ENCODE data around the gene DUSP12.
A peak's percentile ranks its signal among the peaks of the same experiment; 100 is the strongest.
"Not testable (repeated sequence)": the region's sequence is repeated elsewhere in the genome, so short reads cannot be mapped to it uniquely, and the experiment has no call there.

DUSP12 gene

DNA sequence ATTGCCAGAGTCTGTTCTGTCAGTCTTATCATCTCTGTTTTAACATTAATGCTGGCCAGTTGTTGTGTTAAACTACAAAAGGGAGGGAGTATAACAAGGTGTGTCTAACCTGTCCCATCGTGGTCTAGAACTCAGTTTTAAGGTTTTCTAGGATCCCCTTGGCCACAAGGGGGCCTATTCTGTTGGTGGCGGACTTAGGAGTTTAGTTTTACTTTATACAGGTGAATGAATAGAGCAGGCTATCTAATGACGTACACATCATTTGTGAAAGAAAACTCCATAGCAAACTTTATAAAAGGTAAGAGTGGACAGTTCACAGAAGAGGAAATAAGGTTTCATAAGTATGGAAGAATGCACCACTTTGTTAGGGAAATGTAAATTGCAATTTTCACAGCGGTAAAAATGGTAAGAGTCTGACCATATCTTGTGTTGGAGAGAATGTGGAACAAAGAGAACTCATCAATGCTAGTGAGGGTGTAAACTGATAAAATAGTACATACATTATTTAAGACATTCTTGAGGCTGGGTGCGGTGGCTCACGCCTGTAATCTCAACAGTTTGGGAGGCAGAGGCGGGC lies 14.0 kb downstream of the DUSP12 start:
- DNase-seq (ENCODE audit: low read depth, low spot score), result no peak
- H3K4me3 ChIP-seq (ENCODE audit: low read depth, low read length), result no peak overlapping the region
- ChIA-PET POLR2A (no interaction called here), CTCF (interaction anchor here (1.2 to 2.8 kb wide), 5 partner anchors 10 to 278 kb away, joined by 3 to 15 read pairs (median 5); partner anchors contain the start of genes DUSP12 and OLFML2B)
- TF ChIP-seq, protein P1, sequence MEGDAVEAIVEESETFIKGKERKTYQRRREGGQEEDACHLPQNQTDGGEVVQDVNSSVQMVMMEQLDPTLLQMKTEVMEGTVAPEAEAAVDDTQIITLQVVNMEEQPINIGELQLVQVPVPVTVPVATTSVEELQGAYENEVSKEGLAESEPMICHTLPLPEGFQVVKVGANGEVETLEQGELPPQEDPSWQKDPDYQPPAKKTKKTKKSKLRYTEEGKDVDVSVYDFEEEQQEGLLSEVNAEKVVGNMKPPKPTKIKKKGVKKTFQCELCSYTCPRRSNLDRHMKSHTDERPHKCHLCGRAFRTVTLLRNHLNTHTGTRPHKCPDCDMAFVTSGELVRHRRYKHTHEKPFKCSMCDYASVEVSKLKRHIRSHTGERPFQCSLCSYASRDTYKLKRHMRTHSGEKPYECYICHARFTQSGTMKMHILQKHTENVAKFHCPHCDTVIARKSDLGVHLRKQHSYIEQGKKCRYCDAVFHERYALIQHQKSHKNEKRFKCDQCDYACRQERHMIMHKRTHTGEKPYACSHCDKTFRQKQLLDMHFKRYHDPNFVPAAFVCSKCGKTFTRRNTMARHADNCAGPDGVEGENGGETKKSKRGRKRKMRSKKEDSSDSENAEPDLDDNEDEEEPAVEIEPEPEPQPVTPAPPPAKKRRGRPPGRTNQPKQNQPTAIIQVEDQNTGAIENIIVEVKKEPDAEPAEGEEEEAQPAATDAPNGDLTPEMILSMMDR (IDR thresholded peaks at IDR 0.05; ENCODE audit: insufficient read depth, low read length, missing control alignments), result peak; percentile 26

DNA sequence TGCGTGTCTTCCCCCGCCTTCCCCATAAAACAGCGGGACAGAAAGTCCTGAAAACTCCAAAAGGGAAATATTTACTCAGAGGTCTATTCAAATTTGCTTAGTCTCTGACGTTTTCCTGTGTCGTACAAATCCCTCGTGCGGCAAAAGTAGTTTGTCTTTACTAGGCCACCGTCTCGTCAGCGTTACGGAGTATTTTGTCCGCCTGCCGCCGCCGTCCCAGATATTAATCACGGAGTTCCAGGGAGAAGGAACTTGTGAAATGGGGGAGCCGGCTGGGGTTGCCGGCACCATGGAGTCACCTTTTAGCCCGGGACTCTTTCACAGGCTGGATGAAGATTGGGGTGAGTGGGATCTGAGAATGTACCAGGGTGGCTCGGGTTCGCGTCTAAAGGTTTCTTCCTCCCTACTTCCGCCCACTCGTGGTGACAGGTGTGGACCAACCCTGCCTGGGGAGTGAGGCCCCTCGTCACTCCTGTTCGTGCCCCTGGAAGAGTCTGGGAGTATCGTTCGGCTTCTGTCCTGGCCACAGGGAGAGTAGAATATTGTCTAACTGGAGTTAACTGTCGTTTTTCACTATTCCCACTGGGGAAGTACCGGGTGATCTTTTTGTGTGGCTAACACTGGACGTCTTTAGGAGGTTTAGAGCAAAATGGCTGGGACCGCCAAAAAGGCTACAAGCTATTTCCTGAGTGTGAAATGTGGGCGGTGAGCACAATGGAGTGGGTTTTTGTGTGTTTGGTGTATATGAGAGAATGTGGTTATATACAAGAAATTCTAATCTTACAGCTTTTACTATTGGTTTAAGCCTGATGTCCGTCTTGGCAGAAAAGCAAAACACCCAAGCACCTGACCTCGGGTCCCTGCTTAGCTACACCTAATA lies 16.8 kb downstream of the DUSP12 start, which contains the start of gene ATF6:
Gene ATF6 (plus strand): TSS at position 219 of the 880 bp plus-strand sequence. CDS start 41 bp downstream, at position 260.
- DNase-seq (ENCODE audit: low read depth, low spot score), result peak; percentile 68
- H3K4me3 ChIP-seq (ENCODE audit: low read depth, low read length), result peak within 1 kb of the TSS; percentile 99
- ChIA-PET POLR2A (interaction anchor here (1.0 kb wide), 1 partner anchor 16 kb away, joined by 4 read pairs; the partner anchor contains the start of gene DUSP12), CTCF (interaction anchor here (1.1 to 1.9 kb wide), 5 partner anchors 10 to 275 kb away, joined by 3 to 14 read pairs (median 3); no protein-coding TSS in a partner anchor)
- TF ChIP-seq, protein P1 (IDR thresholded peaks at IDR 0.05; ENCODE audit: insufficient read depth, low read length, missing control alignments), result no peak

DNA sequence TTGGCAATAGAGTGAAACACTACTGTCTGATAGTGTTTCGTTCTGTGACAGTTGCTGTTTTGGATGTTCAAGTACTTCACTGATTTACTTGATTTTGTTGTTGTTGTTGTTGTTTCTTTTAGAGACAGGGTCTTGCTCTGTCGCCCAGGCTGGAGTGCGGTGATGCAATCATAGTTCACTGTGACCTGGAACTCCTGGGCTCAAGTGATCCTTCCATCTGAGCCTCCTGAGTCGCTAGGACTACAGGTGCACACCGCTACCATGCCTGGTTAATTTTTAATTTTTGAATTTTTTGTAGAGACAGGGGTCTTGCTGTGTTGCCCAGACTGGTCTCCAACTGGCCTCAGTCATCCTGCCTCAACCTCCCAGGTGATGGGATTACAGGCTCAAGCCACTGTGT lies 18.9 kb downstream of the DUSP12 start:
- POLR2A ChIA-PET, result no interaction called here
- TF ChIP-seq, protein P1 (IDR thresholded peaks at IDR 0.05; ENCODE audit: insufficient read depth, low read length, missing control alignments), result no peak
- no peak overlapping the region for H3K4me3 ChIP-seq (ENCODE audit: low read depth, low read length)
- CTCF ChIA-PET, result interaction anchor here (1.5 to 2.0 kb wide), 2 partner anchors 24 to 268 kb away, joined by 3 to 9 read pairs; no protein-coding TSS in a partner anchor
- DNase-seq (ENCODE audit: low read depth, low spot score), result no peak

DNA sequence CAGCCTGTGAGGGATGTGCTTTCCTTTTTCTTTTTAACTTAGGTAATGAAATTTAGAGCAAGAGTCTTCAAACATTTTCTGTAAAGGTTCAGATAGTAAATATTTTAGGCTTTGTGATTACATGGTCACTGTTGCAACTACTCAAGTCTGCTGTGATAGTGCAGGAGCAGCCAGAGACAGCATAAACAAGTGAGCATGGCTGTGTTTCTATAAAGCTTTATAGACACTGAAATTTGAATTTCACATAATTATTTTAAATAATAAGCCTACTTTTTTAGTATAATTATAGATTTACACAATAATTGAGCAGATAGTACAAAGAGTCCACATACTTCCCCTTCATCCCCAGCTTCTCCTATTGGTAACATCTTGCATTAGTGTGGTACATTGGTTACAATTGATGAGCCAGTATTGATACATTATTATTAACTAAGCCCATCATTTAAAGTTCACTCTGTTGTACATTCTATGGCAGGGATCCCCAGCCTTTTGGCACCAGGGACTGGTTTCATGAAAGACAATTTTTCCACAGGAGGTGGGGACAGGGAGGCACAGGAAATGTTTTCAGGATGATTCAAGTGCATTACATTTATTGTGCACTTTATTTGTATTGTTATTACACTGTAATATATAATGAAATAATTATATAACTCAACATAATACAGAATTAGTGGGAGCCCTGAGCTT lies 19.5 kb downstream of the DUSP12 start:
- ChIA-PET POLR2A (no interaction called here), CTCF (interaction anchor here (1.1 to 2.0 kb wide), 3 partner anchors 21 to 267 kb away, joined by 3 to 9 read pairs (median 3); no protein-coding TSS in a partner anchor)
- no peak for DNase-seq (ENCODE audit: low read depth, low spot score)
- H3K4me3 ChIP-seq (ENCODE audit: low read depth, low read length), result no peak overlapping the region
- TF ChIP-seq, protein P1 (IDR thresholded peaks at IDR 0.05; ENCODE audit: insufficient read depth, low read length, missing control alignments), result no peak

DNA sequence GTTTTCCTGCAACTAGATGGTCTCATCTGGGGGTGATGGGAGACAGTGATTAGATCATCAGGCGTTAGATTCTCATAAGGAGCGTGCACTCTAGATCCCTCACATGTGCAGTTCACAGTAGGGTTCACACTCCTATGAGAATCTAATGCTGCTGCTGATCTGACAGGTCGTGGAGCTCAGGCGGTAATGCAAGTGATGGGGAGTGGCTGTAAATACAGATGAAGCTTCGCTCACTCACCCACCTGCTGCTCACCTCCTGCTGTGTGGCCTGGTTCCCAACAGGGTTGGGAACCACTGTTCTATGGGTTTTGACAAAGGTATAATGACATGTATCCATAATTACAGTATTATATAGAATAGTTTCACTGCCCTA lies 20.1 kb downstream of the DUSP12 start:
- POLR2A ChIA-PET; DNase-seq (ENCODE audit: low read depth, low spot score); H3K4me3 ChIP-seq (ENCODE audit: low read depth, low read length): not testable (repeated sequence)
- CTCF ChIA-PET, result interaction anchor here (1.1 to 2.0 kb wide), 3 partner anchors 21 to 267 kb away, joined by 3 to 9 read pairs (median 3); no protein-coding TSS in a partner anchor

DNA sequence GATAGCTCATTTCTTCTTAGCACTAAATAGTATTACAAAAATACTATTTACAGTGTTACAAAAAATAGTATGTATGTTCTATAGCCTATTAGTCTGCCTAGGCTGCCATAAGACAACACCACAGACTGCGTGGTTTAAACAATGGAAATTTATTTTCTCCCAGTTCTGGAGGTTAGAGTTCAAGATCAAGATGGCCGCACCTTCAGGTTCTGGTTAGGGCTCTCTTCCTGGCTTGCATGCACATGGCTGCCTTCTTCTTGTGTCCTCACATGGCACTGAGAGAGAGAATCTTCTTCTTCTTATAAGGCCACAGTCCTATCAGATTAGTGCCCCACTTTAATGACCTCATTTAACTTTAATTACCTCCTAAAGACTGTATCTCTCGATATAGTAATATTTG lies 20.7 kb downstream of the DUSP12 start:
- DNase-seq (ENCODE audit: low read depth, low spot score), result no peak
- ChIA-PET CTCF (interaction anchor here (1.1 to 2.0 kb wide), 3 partner anchors 22 to 266 kb away, joined by 3 to 9 read pairs (median 3); no protein-coding TSS in a partner anchor), POLR2A (no interaction called here)
- no peak overlapping the region for H3K4me3 ChIP-seq (ENCODE audit: low read depth, low read length)
- TF ChIP-seq, protein P1 (IDR thresholded peaks at IDR 0.05; ENCODE audit: insufficient read depth, low read length, missing control alignments), result no peak
